ENCODE results near the gene CNOT8. TPM values are rescaled to one million over a fixed set of nuclear protein-coding genes. Genes with fewer than 3 reads are reported as not detected.

CNOT8 gene
- polyA plus RNA-seq, 1 of the 3 experiments (the other 2 are of a cell fraction) = 45.3 TPM

DNA sequence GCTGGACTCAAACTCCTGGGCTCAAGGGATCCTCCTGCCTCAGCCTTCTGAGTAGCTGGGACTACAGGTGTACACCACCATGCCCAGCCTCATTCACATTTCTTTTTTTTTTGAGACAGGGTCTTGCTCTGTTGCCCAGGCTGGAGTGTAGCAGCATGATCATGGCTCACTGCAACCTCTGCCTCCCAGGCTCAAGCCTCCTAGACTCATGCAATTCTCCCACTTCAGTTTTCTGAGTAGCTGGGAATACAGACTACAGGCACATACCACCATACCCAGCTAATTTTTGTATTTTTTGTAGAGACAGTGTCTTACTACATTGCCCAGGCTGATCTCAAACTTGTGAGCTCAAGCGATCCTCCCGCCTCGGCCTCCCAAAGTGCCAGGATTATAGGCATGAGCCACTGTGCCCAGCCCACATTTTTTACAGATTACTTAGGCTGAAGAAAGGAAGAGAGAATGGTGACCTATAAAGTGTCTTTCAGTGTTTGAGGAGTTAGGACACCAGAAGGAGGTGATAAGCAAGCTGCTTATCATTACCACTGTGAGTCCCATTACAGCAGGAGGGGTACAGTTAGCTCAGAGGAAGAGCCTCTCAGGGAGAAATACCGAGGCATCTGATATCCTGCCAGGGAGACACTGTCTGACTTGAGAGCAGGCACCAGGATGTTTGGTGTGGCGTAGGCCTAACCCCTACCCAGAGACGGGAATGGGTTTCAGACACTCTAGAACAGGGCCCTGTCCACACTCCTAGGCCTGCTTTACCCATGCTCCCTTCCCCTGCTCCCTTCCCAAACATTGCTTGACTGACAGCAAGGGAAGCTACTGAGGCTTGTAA, 17.8 kb upstream of the CNOT8 start (continued):
- TF ChIP-seq MEF2A (IDR thresholded peaks at IDR 0.05; ENCODE audit: borderline replicate concordance, low read depth) = no peak
- TF ChIP-seq, protein P1, sequence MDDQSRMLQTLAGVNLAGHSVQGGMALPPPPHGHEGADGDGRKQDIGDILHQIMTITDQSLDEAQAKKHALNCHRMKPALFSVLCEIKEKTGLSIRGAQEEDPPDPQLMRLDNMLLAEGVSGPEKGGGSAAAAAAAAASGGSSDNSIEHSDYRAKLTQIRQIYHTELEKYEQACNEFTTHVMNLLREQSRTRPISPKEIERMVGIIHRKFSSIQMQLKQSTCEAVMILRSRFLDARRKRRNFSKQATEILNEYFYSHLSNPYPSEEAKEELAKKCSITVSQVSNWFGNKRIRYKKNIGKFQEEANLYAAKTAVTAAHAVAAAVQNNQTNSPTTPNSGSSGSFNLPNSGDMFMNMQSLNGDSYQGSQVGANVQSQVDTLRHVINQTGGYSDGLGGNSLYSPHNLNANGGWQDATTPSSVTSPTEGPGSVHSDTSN (IDR thresholded peaks at IDR 0.05) = no peak
- no peak for TF ChIP-seq ELF1 (IDR thresholded peaks at IDR 0.05)
- no peak for TF ChIP-seq EZH2phosphoT487 (IDR thresholded peaks at IDR 0.05; ENCODE audit: borderline replicate concordance, low read depth)
- no peak for TF ChIP-seq FOSL2 (IDR thresholded peaks at IDR 0.05; ENCODE audit: borderline replicate concordance, low read depth)
- TF ChIP-seq NRF1 (IDR thresholded peaks at IDR 0.05; ENCODE audit: low read depth, low read length) = no peak

DNA sequence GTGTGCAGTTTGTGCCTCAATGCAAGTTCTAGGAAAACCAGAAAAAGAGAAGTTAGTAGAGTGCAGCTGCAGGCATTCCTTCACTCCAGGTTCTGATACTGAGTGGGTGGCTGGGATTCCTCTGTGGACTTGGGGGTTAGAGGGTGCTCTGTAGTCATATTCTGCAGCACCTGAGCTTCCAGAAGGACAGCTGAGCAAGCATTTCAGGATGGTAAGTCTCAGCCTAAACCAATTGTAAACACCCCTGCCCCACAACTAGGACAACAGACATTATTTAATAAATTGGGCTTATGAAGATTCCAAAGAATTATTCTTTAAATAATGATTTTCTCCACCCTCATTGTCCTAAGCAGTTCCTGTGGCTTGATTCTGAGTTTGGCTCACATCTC, 17.2 kb upstream of the CNOT8 start:
- Histone ChIP-seq H3K4me3 (ENCODE audit: low read depth in 2 of 2, low read length in 1 of 2) (no peak overlapping the region), H3K9me3 (no peaks in the 10 kb centered on the region), H3K36me3 (replicated peaks in 1 of 2; ENCODE audit: control insufficient read depth in 1 of 2, insufficient read depth in 2 of 2, low read length in 1 of 2) (no peaks in the 10 kb centered on the region), H3K27ac (ENCODE audit: low read depth in 2 of 2, low read length in 1 of 2) (no peak overlapping the region), H3K79me2 (ENCODE audit: insufficient read depth) (no peaks in the 10 kb centered on the region), H3K4me1 (ENCODE audit: control insufficient read depth in 1 of 2, insufficient read depth in 2 of 2, low read depth in 1 of 2, low read length in 1 of 2) (peaks cover 0 to 8% of the 10 kb centered on the region in 2 experiments; a peak in 2 of 4 replicates), H4K20me1 (ENCODE audit: insufficient read depth) (no peaks in the 10 kb centered on the region), H3F3A (replicated peaks; ENCODE audit: insufficient read depth) (no peaks in the 10 kb centered on the region), H3K9me2 (no peaks in the 10 kb centered on the region), H3K9ac (no peak overlapping the region), H2AFZ (ENCODE audit: low read depth) (no peak overlapping the region), H3K27me3 (ENCODE audit: insufficient read depth) (no peaks in the 10 kb centered on the region), H3K4me2 (no peak overlapping the region)
- POLR2A ChIA-PET = no interaction called here
- TF ChIP-seq CHD2 (IDR thresholded peaks at IDR 0.05; ENCODE audit: low read length, partially characterized antibody) (no peak), NRF1 (IDR thresholded peaks at IDR 0.05; ENCODE audit: low read depth, low read length) (no peak), TAF1 (IDR thresholded peaks at IDR 0.05; ENCODE audit: borderline replicate concordance, low read depth, low read length) (no peak), SMC3 (IDR thresholded peaks at IDR 0.05; ENCODE audit: low read depth, low read length) (no peak), ELF1 (IDR thresholded peaks at IDR 0.05) (no peak), RXRA (IDR thresholded peaks at IDR 0.05; ENCODE audit: borderline replicate concordance, low read depth) (no peak), POLR2AphosphoS5 (IDR thresholded peaks at IDR 0.05; ENCODE audit: low read depth, low read length) (no peak), TEAD4 (IDR thresholded peaks at IDR 0.05; ENCODE audit: borderline replicate concordance, insufficient read depth) (no peak), MEF2A (IDR thresholded peaks at IDR 0.05; ENCODE audit: borderline replicate concordance, low read depth) (no peak), RAD21 (IDR thresholded peaks at IDR 0.05; ENCODE audit: low read length) (no peak), GABPA (IDR thresholded peaks at IDR 0.05; ENCODE audit: low read depth) (no peak), TCF12 (IDR thresholded peaks at IDR 0.05) (no peak), FOXM1 (IDR thresholded peaks at IDR 0.05; ENCODE audit: low read depth) (no peak)
- TF ChIP-seq, protein P2, sequence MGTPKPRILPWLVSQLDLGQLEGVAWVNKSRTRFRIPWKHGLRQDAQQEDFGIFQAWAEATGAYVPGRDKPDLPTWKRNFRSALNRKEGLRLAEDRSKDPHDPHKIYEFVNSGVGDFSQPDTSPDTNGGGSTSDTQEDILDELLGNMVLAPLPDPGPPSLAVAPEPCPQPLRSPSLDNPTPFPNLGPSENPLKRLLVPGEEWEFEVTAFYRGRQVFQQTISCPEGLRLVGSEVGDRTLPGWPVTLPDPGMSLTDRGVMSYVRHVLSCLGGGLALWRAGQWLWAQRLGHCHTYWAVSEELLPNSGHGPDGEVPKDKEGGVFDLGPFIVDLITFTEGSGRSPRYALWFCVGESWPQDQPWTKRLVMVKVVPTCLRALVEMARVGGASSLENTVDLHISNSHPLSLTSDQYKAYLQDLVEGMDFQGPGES (IDR thresholded peaks at IDR 0.05; ENCODE audit: low read depth, low read length) = no peak
- TF ChIP-seq, protein P1 (IDR thresholded peaks at IDR 0.05) = no peak
- TF ChIP-seq, protein P3, sequence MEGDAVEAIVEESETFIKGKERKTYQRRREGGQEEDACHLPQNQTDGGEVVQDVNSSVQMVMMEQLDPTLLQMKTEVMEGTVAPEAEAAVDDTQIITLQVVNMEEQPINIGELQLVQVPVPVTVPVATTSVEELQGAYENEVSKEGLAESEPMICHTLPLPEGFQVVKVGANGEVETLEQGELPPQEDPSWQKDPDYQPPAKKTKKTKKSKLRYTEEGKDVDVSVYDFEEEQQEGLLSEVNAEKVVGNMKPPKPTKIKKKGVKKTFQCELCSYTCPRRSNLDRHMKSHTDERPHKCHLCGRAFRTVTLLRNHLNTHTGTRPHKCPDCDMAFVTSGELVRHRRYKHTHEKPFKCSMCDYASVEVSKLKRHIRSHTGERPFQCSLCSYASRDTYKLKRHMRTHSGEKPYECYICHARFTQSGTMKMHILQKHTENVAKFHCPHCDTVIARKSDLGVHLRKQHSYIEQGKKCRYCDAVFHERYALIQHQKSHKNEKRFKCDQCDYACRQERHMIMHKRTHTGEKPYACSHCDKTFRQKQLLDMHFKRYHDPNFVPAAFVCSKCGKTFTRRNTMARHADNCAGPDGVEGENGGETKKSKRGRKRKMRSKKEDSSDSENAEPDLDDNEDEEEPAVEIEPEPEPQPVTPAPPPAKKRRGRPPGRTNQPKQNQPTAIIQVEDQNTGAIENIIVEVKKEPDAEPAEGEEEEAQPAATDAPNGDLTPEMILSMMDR (IDR thresholded peaks at IDR 0.05) = no peak
- TF ChIP-seq, protein P4, sequence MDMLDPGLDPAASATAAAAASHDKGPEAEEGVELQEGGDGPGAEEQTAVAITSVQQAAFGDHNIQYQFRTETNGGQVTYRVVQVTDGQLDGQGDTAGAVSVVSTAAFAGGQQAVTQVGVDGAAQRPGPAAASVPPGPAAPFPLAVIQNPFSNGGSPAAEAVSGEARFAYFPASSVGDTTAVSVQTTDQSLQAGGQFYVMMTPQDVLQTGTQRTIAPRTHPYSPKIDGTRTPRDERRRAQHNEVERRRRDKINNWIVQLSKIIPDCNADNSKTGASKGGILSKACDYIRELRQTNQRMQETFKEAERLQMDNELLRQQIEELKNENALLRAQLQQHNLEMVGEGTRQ (IDR thresholded peaks at IDR 0.05; ENCODE audit: borderline replicate concordance, low read depth, low read length) = no peak
- CTCF ChIA-PET = interaction anchor here (0.9 to 1.1 kb wide), 2 partner anchors 12 to 126 kb away, joined by 3 to 5 read pairs; no protein-coding TSS in a partner anchor
- DNase-seq = no peak
